Activated T-helper 1 cell treated with Interleukin-2 at 50 U/mL for 16 hours (primary cell): ENCODE measurements around the gene PWWP2B.
A peak's percentile ranks its signal among the peaks of the same experiment; 100 is the strongest.

Experiments
- DNase-seq: peaks from one replicate; pipeline ENCODE4 v3.0.0-alpha.2; 2020; ENCODE audit warnings: low read depth

The PWWP2B gene

GRCh38 chr10:132394201-132394811 is 2.7 kb upstream of the PWWP2B start:
- DNase-seq, result no peak

GRCh38 chr10:132394936-132395703 is 1.9 kb upstream of the PWWP2B start:
- DNase-seq, result no peak

- DNase-seq, result no peak
These were observed 1.1 kb upstream of the PWWP2B start for GRCh38 chr10:132395704-132396493.

- DNase-seq, result peak; percentile 59
These were observed 435 bp upstream of the PWWP2B start for GRCh38 chr10:132396494-132397035.

GRCh38 chr10:132397671-132398565 is 918 bp downstream of the PWWP2B start:
- no peak for DNase-seq

GRCh38 chr10:132398566-132398991 is 1.6 kb downstream of the PWWP2B start:
- DNase-seq, result no peak

- DNase-seq, result no peak
These were observed 2.4 kb downstream of the PWWP2B start for GRCh38 chr10:132399117-132400035.

- DNase-seq, result no peak
These were observed 3.1 kb downstream of the PWWP2B start for GRCh38 chr10:132400041-132400546.

- no peak for DNase-seq
These were observed 3.6 kb downstream of the PWWP2B start for GRCh38 chr10:132400547-132401151.

GRCh38 chr10:132401401-132402118 is 4.6 kb downstream of the PWWP2B start:
- no peak for DNase-seq

GRCh38 chr10:132402781-132403241 is 5.8 kb downstream of the PWWP2B start:
- no peak for DNase-seq

GRCh38 chr10:132403511-132404168 is 6.6 kb downstream of the PWWP2B start:
- DNase-seq, result no peak

- DNase-seq, result no peak
These were observed 7.3 kb downstream of the PWWP2B start for GRCh38 chr10:132404169-132404880.

GRCh38 chr10:132404911-132405462 is 8.0 kb downstream of the PWWP2B start:
- DNase-seq, result no peak

- no peak for DNase-seq
These were observed 8.5 kb downstream of the PWWP2B start for GRCh38 chr10:132405463-132405991.

GRCh38 chr10:132406181-132406580 is 9.2 kb downstream of the PWWP2B start:
- DNase-seq, result no peak

GRCh38 chr10:132406750-132407149 is 9.8 kb downstream of the PWWP2B start:
- no peak for DNase-seq
